ENCODE measurements around the gene OR5H2. TPM values are rescaled to one million over a fixed set of nuclear protein-coding genes. Genes with fewer than 3 reads are reported as not detected.

OR5H2 gene
- total and polyA plus RNA-seq, 10 of the 15 experiments (the other 5 are each of a cell fraction or from before 2014, with no cell fraction given) = 1.7 TPM; not detected in 9

DNA sequence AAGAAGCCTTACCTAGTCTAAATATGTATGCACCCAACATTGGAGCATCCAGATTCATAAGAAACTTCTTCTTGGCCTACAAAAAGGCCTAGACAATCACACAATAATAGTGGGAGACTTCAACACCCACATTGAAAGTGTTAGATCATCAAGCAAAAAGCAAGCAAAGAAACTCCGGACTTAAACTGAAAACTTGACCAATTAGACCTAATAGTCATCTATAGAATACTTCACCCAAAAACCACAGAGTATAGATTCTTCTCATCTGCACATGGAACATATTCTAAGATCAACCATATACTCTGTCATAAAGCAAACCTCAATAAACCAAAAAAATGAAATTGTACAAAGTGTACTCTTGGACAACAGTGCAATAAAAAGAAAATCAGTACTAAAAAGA lies 49.0 kb downstream of the OR5H2 start (continued):
- TF ChIP-seq SMAD1 (IDR thresholded peaks at IDR 0.05; ENCODE audit: low read depth, partially characterized antibody) = no peak
- no peak for TF ChIP-seq ZBED1 (IDR thresholded peaks at IDR 0.05; ENCODE audit: borderline replicate concordance)
- TF ChIP-seq, protein P1, sequence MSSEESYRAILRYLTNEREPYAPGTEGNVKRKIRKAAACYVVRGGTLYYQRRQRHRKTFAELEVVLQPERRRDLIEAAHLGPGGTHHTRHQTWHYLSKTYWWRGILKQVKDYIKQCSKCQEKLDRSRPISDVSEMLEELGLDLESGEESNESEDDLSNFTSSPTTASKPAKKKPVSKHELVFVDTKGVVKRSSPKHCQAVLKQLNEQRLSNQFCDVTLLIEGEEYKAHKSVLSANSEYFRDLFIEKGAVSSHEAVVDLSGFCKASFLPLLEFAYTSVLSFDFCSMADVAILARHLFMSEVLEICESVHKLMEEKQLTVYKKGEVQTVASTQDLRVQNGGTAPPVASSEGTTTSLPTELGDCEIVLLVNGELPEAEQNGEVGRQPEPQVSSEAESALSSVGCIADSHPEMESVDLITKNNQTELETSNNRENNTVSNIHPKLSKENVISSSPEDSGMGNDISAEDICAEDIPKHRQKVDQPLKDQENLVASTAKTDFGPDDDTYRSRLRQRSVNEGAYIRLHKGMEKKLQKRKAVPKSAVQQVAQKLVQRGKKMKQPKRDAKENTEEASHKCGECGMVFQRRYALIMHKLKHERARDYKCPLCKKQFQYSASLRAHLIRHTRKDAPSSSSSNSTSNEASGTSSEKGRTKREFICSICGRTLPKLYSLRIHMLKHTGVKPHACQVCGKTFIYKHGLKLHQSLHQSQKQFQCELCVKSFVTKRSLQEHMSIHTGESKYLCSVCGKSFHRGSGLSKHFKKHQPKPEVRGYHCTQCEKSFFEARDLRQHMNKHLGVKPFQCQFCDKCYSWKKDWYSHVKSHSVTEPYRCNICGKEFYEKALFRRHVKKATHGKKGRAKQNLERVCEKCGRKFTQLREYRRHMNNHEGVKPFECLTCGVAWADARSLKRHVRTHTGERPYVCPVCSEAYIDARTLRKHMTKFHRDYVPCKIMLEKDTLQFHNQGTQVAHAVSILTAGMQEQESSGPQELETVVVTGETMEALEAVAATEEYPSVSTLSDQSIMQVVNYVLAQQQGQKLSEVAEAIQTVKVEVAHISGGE (CRISPR knock-in tag; IDR thresholded peaks at IDR 0.05) = no peak
- no peak for TF ChIP-seq E2F4 (IDR thresholded peaks at IDR 0.05; ENCODE audit: low read depth, low read length)
- no peak for TF ChIP-seq ZNF622 (IDR thresholded peaks at IDR 0.05)
- no peak for TF ChIP-seq YBX1 (IDR thresholded peaks at IDR 0.05)
- no peak for TF ChIP-seq BACH1 (IDR thresholded peaks at IDR 0.05; ENCODE audit: borderline replicate concordance)
- TF ChIP-seq ZNF384 (IDR thresholded peaks at IDR 0.05; ENCODE audit: borderline replicate concordance, low read depth, low read length) = no peak
- TF ChIP-seq EP300 (IDR thresholded peaks at IDR 0.05; ENCODE audit: borderline replicate concordance in 1 of 2, control insufficient read depth in 1 of 2, low read depth in 2 of 2, low read length in 2 of 2) = peak in 1 of 2 experiments; percentile 39; a peak in 1 of 4 replicates
- TF ChIP-seq RUNX3 (IDR thresholded peaks at IDR 0.05; ENCODE audit: low read length) = peak; percentile 89
- TF ChIP-seq GABPA (IDR thresholded peaks at IDR 0.05; ENCODE audit: low read depth) = no peak
- TF ChIP-seq KAT2A (conservative IDR thresholded peaks at IDR 0.05; ENCODE audit: control insufficient read depth, low read depth, low read length) = no peak
- no peak for TF ChIP-seq IKZF2 (IDR thresholded peaks at IDR 0.05)
- TF ChIP-seq PAX5 (IDR thresholded peaks at IDR 0.05; ENCODE audit: borderline replicate concordance, low read depth, low read length) = no peak
- TF ChIP-seq BHLHE40 (IDR thresholded peaks at IDR 0.05; ENCODE audit: borderline replicate concordance in 1 of 2, low read depth in 2 of 2, low read length in 1 of 2) = no peak
- TF ChIP-seq TAF1 (IDR thresholded peaks at IDR 0.05; ENCODE audit: borderline replicate concordance, low read depth, low read length) = no peak
- TF ChIP-seq YY1 (IDR thresholded peaks at IDR 0.05; ENCODE audit: low read depth, low read length) = no peak
- TF ChIP-seq, protein P2, sequence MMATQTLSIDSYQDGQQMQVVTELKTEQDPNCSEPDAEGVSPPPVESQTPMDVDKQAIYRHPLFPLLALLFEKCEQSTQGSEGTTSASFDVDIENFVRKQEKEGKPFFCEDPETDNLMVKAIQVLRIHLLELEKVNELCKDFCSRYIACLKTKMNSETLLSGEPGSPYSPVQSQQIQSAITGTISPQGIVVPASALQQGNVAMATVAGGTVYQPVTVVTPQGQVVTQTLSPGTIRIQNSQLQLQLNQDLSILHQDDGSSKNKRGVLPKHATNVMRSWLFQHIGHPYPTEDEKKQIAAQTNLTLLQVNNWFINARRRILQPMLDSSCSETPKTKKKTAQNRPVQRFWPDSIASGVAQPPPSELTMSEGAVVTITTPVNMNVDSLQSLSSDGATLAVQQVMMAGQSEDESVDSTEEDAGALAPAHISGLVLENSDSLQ (IDR thresholded peaks at IDR 0.05) = no peak
- TF ChIP-seq EZH2 (IDR thresholded peaks at IDR 0.05; ENCODE audit: borderline replicate concordance, control insufficient read depth, low read depth, low read length) = no peak
- TF ChIP-seq STAT1 (conservative IDR thresholded peaks at IDR 0.05) = no peak
- no peak for TF ChIP-seq ZNF24 (IDR thresholded peaks at IDR 0.05)
- 0 out of 2 replicates have a peak, but pooled peaks have one; percentile 26 for TF ChIP-seq TCF7 (IDR thresholded peaks at IDR 0.05; ENCODE audit: borderline replicate concordance)

Data from GM12878 (cell line).